Measurements from ENCODE around the gene KXD1.

KXD1 gene

GRCh38 chr19:18618236-18618635 is 60.6 kb downstream of the KXD1 start:
- no peak for DNase-seq
